Inflammatory macrophage treated with lipopolysaccharide for 4 hours (primary cell): ENCODE results near the gene IL3RA.
"Not testable (repeated sequence)": the region's sequence is repeated elsewhere in the genome, so short reads cannot be mapped to it uniquely, and the experiment has no call there.

Source experiments
- DNase-seq: peaks from one replicate; pipeline ENCODE4 v3.0.0-alpha.2; 2020

IL3RA gene

DNA sequence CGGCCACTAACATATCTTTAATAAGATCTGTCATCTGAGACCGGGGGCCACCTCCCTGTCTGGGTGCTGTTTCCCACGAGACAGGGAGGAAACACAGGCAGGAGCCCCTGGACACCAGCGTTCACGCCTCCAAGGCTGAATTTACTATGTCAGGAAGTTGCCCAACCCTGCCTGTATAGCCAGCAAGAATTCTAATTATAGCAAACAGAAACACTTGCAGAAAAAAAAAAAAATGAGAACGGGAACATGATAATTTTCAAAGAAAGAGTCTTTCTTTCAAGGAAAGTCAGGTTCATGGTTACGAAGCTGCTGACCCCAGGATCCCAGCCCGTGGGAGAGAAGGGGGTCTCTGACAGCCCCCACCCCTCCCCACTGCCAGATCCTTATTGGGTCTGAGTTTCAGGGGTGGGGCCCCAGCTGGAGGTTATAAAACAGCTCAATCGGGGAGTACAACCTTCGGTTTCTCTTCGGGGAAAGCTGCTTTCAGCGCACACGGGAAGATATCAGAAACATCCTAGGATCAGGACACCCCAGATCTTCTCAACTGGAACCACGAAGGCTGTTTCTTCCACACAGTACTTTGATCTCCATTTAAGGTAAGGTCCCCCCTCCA is at the start of gene IL3RA:
Gene IL3RA (plus strand): TSS at position 455 of the 613 bp plus-strand sequence. CDS start 4,981 bp downstream, outside the sequence.
- DNase-seq = peak; percentile 96

DNA sequence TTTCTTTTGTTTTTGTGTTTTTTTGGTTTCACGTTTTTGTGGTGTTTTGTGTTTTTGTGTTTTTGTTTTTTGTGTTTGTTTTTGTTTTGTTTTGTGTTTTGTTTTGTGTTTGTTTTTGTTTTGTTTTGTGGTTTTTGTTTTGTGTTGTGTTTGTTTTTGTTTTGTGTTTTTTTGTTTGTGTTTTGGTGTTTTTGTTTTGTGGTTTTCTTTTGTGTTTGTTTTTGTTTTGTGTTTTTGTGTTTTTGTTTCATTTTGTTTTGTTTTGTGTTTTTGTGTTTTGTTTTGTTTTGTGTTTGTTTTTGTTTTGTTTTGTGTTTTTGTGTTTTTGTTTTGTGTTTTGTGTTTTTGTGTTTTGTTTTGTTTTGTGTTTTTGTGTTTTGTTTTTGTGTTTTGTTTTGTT is 47.0 kb upstream of the IL3RA start:
- no peak for DNase-seq

DNA sequence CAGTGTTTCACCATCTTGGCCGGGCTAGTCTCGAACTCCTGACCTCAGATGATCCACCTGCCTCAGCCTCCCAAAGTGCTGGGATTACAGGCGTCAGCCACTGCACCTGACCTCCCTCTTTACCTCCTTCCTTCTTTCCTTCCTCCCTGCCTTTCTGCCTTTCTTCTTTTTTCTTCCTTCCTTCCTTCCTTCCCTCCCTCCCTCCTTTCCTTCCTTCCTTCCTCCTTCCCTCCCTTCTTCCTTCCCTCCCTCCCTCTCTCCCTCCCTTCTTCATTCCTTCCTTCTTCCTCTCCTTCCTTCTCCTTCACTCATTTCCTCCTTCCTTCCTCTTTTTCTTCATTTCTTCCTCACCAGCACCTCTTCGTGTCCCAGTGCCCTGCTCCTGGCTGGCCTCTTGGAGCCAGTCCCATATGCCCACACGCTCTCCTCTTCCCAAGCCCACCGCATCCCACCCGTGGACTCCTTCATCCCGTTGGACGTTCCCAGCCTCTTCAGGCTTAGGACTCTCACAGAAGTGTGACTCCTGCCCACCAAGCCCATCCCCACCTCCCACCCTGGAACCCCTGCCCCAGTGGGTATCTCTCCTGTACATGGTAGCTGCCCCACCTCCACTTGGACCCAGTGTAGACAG is 45.4 kb upstream of the IL3RA start:
- no peak for DNase-seq

DNA sequence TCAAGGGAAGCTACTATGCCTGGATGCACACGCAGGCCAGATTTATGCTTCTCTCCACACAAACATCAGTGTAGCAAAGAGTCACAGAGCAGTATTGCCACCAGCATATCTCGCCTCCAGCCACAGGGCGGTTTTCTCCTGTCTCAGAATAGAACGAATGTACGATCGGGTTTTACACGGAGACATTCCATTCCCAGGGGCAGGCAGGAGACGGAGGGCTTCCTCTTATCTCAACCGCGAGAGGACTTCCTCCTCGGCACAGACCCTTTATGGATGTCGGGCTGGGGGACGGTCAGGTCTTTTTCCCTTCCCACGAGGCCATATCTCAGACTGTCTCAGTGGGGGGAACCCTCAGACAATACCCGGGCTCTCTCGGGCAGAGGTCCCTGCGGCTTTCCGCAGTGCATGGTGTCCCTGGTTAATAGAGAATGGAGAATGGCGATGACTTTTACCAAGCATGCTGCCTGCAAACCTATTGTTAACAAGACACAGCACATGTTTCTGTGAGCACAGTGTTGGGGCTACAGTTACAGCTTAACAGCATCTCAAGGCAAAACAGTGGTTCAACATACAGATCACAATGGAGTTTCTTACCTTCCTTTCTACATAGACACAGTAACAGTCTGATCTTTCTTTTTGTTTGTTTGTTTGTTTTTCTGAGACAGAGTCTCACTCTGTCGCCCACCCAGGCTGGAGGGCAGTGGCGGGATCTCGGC is 43.9 kb upstream of the IL3RA start:
- DNase-seq = peak; percentile 3

DNA sequence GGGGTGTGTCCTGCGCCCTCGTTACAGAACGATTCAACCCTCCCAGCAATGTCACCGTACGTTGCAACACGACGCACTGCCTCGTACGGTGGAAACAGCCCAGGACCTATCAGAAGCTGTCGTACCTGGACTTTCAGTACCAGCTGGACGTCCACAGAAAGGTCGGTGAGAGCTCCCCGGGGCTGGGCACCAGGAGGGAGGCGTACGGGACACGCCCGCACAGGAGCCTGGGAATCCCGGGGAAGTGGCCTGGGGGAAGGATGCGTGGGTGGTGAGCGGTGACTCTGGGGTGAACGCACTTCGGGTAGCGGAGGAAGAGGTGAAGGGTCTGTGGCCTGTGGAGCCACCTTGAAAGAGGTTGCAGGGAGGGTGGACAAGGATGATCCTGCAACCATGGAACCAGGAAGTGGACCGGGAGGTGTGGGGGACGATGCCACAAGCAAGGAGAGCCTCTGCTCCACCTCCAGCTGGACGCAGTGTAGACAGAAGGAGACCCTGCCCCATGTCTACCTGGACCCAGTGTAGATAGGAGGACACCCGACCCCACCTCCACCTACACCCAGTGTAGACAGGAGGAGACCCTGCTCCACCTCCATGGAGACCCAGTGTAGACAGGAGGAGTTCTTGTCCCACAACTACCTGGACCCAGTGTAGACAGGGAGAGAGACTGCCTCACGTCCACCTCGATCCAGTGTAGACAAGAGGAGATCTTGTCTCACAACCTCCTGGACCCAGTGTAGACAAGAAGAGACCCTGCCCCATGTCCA is 42.1 kb upstream of the IL3RA start:
- no peak for DNase-seq

DNA sequence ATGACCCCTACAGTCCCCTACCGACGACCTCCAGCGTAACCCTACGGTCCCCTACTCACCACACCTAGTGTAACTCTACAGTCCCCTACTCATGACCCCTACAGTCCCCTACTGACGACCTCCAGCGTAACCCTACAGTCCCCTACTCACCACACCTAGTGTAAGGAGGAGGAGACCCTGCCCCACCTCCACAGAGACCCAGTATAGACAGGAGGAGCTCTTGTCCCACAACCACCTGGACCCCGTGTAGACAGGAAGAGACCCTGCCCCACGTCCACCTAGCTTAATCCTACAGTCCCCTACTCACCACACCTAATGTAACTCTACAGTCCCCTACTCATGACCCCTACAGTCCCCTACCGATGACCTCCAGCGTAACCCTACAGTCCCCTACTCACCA is 41.0 kb upstream of the IL3RA start:
- no peak for DNase-seq

DNA sequence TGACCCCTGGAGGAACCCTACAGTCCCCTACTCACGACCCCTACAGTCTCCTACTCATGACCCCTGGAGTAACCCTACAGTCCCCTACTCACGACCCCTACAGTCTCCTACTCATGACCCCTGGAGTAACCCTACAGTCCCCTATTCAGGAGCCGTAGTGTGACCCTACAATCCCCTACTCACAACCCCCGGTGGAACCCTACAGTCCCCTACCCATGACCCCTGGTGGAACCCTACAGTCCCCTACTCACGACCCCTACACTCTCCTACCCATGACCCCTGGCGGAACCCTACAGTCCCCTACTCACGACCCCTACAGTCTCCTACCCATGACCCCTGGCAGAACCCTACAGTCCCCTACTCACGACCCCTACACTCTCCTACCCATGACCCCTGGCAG is 39.0 kb upstream of the IL3RA start:
- DNase-seq = not testable (repeated sequence)

DNA sequence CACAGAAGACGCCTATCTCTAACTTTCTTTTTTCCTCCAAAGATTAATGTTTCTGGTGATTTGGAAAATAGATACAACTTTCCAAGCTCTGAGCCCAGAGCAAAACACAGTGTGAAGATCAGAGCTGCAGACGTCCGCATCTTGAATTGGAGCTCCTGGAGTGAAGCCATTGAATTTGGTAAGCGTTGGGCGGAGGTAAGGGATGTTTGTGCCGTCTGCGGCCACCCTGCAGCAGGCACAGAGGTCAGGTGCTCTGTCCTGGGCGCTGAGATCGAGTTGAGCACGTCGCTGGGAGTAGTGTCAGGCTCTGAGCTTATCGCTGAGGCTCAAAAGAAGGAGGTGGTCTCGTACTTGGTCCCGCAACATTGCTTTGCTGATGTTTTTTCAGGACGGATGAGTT is 36.1 kb upstream of the IL3RA start:
- DNase-seq = no peak

DNA sequence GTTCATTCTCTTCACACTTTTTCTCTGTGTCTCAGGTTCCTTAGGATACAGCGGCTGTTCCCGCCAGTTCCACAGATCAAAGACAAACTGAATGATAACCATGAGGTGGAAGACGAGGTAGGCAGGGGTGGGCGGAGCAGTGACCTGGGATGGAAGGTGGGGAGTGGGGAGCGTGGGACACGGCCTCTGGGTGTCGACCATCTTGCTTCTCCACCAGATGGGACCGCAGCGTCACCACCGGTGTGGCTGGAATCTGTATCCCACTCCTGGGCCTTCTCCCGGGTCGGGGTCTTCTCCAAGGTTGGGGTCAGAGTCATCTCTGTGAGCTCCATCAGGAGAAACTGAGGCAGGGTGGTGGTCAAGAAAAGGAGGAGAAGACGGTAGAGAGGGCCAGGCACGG is 31.2 kb upstream of the IL3RA start:
- no peak for DNase-seq

DNA sequence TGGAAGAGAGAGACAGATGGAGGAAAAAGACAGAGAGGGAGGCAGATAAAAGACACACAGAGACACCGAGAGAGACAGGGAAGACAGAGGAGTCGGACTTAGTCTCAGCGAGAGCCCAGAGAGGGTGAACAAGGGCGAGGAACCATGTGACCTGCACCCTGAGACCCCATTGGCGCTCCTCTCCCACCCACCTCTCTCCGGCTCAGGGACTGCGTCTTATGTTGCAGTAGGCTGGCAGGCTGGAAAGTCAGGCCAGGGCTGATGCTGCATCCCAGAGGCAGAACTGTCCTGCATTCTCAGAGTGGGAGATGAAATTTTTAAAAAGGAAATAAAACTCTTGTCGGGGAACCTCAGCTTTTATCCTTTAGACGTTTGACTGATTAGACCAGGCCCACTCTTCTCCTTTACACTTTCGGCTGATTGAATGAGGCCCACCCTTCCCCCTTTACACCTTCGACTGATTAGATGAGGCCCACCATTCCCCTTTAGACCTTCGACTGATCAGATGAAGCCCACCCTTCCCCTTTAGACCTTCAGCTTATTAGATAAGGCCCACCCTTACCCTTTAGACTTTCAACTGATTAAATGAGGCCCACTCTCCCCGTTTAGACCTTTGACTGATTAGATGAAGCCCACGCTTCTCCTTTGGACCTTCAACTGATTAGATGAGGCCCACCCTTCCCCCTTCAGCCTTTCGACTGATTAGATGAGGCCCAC is 29.5 kb upstream of the IL3RA start:
- no peak for DNase-seq

DNA sequence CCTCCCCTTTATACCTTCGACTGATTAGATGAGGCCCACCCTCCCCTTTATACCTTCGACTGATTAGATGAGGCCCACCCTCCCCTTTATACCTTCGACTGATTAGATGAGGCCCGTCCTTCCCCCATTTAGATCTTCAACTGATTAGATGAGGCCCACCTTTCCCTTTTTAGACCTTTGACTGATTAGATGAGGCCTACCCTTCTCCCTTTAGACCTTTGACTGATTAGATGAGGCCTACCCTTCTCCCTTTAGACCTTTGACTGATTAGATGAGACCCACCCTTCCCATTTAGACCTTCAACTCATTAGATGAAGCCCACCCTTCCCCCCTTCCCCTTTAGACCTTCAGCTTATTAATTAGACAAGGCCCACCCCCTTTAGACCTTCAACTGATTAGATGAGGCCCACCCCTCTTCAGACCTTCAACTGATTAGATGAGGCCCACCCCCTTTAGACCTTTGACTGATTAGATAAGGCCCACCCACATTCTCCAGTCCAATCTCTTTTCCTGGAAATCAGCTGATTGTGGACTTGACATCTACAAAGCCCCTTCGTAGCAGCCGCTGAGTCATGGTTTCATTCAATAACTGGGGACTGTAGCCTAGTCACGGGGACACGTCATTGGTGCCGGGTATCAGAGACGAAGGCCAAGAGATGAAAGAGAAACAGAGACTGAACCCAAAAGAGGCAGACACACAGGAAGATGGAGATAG is 28.8 kb upstream of the IL3RA start:
- DNase-seq = no peak

DNA sequence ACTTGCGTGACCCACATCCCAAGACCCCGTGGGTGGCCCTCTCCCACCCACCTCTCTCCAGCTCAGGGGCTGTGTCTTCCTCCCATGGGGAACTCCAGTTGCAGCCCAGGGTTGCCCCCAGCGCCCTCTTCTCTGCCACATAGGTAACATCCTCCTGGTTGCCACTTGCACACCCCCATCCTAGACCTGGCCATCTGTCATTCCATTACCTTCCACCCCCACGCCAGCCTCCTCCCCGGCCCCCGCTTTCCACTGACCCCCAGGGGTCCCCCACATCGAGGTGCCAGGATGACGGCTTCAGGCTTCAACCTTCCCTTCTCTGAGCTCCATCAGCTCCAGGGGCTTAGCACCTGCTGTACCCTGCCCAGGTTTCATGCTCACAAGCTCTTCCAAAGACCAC is 28.1 kb upstream of the IL3RA start:
- no peak for DNase-seq

DNA sequence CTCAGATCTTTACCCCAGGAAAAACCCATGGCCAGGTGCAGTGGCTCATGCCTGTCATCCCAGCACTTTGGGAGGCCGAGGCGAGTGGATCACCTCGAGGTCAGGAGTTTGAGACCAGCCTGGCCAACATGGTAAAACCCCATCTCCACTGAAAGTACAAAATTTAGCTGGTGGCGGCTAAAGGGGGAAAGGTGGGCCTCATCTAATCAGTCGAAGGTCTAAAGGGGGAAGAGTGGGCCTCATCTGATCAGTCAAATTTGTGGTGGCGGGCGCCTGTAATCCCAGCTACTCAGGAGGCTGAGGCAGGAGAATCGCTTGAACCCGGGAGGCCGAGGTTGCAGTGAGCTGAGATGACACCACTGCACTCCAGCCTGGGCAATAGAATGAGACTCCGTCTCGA is 27.7 kb upstream of the IL3RA start:
- DNase-seq = not testable (repeated sequence)

DNA sequence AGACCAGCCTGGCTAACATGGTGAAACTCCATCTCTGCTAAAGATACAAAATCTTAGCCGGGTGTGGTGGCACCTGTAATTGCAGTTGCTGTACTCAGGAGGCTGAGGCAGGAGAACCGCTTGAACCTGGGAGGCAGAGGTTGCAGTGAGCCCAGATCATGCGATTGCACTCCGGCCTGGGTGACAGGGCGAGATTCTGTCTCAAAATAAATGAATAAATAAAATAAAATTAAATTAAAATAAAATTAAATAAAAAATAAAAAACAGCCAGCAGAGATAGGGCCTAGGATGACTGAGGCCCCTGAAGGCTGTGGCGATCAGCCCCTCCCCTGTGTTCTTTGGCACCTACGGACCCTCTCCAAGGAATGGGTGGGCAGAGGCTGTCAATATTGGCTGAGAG is 22.8 kb upstream of the IL3RA start:
- DNase-seq = no peak

DNA sequence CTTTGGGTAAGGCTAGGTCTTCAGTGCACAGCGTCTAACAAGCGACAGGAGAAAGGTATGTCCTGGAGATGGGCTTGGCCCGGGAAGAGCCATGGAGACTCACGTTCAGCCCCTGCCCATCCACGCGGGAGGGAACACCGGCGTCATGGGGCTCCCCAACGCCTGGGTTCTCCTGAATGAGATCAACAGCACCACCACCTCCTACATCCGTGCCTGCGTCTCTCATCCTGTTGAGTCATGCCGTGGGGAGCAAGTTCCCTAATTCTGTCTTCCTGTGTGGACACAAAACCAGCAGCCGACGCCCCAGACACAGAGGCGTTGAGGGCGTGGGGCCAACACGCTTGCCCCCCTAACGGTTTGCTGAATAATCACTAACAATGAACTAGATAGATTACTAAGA is 20.1 kb upstream of the IL3RA start:
- peak; percentile 99 for DNase-seq

DNA sequence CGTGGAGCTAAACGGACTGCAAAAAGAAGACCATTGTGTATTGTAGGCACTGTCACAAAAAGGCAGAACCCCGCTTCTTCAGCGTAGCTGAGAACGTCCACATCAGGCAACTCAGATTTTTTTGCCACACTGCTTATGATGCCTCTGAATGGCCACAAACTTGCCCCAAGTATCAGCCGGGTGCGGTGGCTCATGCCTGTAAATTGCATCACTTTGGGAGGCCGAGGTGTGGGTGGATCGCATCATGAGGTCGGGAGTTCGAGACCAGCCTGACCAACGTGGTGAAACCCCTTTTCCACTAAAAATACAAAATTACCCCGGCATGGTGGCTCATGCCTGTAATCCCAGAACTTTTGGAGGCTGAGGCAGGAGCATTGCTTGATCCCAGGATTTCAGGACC is 14.9 kb upstream of the IL3RA start:
- peak; percentile 58 for DNase-seq

DNA sequence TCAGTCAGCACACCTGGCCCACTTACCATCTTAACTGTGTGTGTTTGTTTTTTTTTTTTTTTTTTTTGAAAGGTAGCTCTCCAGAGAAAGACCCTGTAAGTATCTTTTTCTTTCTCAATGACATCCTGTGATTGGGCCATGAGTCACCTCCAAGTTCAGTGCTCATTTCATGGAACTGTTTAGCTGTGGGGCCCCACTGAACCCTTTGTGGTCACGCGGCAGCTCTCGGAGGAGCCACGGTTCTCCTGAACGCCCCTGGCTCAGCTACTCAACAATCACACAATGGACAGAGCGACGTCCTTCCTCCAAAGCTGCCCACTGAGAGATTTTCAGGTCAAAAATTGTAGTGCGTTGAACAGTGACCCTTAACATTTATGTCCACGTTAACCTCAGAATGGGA is 14.2 kb upstream of the IL3RA start:
- peak; percentile 81 for DNase-seq

DNA sequence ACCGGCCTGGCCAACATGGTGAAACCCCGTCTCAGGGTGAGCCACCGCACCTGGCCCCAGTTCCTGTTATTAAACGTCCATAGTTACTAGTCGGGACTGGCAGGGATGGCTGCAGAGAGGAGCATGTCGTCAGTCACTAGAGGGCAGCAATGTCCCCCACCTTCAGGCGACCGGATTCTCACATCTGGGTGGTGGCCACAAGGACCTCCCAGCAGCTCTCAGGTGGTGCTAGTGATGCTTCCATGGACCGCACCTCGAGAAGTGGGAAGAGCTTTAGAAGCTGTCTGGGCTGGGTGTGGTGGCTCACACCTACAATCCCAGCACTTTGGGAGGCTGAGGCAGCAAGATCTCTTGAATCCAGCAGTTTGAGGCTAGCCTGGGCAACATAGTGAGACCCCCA is 13.3 kb upstream of the IL3RA start:
- DNase-seq = peak; percentile 77

DNA sequence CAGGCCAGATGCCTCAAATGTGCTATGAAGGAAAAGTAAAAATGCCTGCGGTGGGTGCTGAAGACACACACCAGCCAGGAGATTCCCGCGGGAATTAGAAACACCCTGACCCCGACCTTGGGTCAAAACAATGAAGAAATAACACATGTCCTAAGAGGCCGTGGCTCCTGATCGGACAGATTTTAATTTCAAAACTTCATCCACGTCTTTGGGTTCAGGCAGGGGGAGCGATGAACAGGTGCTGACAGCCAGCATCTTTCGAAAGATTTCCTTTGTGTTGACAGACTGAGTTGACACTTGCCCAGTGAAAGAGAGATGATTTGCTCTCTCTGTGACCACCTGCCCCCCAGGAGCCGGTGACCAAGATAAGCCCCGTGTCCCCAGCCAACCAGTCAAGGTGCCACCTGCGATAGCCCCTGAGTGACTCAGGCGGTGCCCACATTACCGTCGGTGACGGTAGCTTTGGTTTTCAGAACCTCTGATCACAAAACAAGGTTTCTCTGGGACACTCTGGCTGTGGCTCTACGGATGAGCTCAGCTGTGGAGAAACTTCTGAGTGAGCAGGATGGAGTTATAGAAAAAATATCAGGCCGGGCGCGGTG is 11.0 kb upstream of the IL3RA start:
- DNase-seq = peak; percentile 9

DNA sequence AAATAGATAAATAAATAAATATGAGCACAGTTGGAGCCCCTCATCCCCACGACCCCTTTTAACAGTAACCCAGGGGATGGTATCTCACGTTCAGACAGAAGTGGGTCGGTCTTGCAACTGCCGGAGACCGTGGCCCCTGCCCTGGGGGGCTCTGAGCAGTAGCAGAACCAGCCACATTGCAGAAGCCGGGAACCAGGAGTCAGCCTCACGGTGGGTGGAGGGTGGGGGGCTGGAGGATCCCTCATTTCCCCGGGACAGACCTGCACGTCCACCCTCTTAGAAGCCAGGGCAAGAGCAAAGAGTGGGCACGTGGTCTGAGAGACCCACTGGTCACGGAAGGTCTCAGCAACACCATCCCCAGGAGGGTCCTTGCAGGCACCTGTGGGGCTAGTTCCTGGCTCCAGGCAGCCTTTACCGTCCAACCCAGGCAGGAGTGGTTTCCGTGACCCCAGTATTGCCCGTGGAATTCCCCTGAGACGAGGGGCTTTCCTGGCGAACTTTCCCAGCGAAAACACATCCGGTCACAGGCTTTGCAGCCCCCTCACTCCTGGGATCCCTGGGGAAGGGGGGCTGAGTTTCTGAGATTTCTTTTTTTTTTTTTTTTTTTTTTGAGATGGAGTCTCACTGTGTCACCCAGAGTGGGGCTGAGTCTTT is 8.8 kb upstream of the IL3RA start:
- DNase-seq = peak; percentile 4

DNA sequence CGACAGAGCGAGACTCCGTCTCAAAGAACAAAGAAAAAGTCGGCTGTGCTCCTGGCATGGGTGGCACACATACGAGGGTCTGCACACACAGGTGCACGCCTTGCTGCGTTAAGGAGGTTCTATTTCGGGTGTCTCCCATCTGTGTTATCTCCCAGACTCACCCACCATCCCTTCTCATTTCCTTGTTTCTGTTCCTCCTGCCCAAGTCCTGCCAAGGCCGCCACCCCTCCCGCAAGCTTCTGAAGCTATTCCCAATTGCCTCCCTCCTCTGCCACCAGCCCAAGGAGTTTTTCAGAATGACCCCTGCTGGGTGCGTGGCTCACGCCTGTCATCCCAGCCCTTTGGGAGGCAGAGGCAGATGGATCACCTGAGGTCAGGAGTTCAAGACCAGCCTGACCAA is 6.0 kb upstream of the IL3RA start:
- peak; percentile 67 for DNase-seq
